ENCODE results near the gene C17orf67. TPM values are rescaled to one million over a fixed set of nuclear protein-coding genes. Genes with fewer than 3 reads are reported as not detected.
A peak's percentile ranks its signal among the peaks of the same experiment; 100 is the strongest.

C17orf67 gene
- total and polyA plus RNA-seq, 9 donors = 1.5 to 6.0 (median 3.2) TPM

DNA sequence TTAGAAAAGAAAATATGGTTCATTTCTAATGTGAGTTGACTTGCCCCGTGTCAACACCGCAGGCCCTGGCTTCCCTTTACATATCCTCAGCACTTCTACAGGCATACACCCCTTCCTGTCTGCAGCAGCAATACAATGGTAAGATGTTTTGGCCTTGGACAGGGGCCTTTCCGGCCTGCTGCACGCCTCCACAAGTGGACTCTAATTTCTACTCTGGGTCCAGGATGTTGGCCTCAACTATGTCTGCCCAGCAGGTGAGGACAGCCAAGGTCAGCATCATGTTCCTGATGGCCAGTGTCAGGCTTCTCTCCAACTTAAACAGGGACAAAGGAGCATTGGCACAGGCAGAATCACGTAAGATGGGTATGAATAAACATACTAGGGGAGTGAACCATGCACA lies 11.0 kb downstream of the C17orf67 start:
- Histone ChIP-seq H3K4me1 (ENCODE audit: insufficient read depth) (no peaks in the 10 kb centered on the region), H3K36me3 (no peaks in the 10 kb centered on the region), H3K27ac (no peak overlapping the region), H3K27me3 (no peaks in the 10 kb centered on the region), H3K9me3 (no peaks in the 10 kb centered on the region), H3K4me3 (no peak overlapping the region)
- no peak for DNase-seq
- intact Hi-C loops (cut with DNase I) = loop anchor here in 1 of 4 donors (5.0 kb wide), 1 partner anchor 115 kb away; no protein-coding TSS in a partner anchor
- 54 to 58% (median 55%) methylated on average over 5 of the region's 5 CpGs for WGBS, 3 donors
- no peak for TF ChIP-seq POLR2A (IDR thresholded peaks at IDR 0.05)
- TF ChIP-seq EP300 (IDR thresholded peaks at IDR 0.05) = no peak
- TF ChIP-seq, protein P1, sequence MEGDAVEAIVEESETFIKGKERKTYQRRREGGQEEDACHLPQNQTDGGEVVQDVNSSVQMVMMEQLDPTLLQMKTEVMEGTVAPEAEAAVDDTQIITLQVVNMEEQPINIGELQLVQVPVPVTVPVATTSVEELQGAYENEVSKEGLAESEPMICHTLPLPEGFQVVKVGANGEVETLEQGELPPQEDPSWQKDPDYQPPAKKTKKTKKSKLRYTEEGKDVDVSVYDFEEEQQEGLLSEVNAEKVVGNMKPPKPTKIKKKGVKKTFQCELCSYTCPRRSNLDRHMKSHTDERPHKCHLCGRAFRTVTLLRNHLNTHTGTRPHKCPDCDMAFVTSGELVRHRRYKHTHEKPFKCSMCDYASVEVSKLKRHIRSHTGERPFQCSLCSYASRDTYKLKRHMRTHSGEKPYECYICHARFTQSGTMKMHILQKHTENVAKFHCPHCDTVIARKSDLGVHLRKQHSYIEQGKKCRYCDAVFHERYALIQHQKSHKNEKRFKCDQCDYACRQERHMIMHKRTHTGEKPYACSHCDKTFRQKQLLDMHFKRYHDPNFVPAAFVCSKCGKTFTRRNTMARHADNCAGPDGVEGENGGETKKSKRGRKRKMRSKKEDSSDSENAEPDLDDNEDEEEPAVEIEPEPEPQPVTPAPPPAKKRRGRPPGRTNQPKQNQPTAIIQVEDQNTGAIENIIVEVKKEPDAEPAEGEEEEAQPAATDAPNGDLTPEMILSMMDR (IDR thresholded peaks at IDR 0.05) = no peak

DNA sequence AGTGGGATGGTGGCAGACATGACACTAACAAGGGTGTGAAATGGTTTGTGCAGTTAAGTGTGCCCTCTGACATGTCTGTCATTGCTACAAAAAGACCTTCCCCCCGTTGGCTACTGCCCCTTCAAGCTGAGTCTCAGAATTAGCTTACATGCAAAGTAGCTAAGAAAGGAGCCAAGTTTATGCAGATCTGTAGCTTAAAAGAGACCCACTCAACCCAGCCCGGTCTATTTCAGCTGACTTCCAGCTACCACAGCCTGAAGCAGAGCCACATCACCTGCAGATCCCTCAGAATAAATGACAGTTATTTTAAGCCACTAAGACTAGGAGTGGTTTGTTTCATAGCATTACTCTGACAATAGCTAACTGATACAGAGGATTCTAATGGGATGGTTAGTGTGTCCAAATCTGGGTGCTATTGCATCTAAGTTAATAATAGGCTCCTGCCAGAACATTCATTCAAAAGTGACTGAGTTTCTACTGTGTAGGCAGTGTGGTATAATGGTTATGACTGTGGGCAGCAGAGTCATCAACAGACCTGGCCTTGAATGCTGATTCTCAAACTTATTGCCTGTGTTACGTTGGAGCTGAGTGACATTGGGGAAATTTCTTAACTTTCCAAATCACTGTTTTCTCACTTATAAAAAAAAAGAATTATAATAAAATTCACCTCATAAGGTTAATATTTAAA lies 11.7 kb downstream of the C17orf67 start:
- Histone ChIP-seq H3K36me3 (no peaks in the 10 kb centered on the region), H3K4me3 (no peak overlapping the region), H3K4me1 (ENCODE audit: insufficient read depth) (no peaks in the 10 kb centered on the region), H3K9me3 (no peaks in the 10 kb centered on the region), H3K27me3 (no peaks in the 10 kb centered on the region), H3K27ac (no peak overlapping the region)
- 80 to 89% (median 81%) methylated on average over 3 of the region's 3 CpGs for WGBS, 3 donors
- intact Hi-C loops (cut with DNase I) = loop anchor here in 1 of 4 donors (5.0 kb wide), 1 partner anchor 115 kb away; no protein-coding TSS in a partner anchor
- DNase-seq = no peak
- no peak for TF ChIP-seq POLR2A (IDR thresholded peaks at IDR 0.05)
- no peak for TF ChIP-seq EP300 (IDR thresholded peaks at IDR 0.05)
- TF ChIP-seq, protein P1 (IDR thresholded peaks at IDR 0.05) = no peak

- Histone ChIP-seq H3K4me3 (no peak overlapping the region), H3K4me1 (ENCODE audit: insufficient read depth) (no peaks in the 10 kb centered on the region), H3K36me3 (no peaks in the 10 kb centered on the region), H3K27me3 (no peaks in the 10 kb centered on the region), H3K9me3 (no peaks in the 10 kb centered on the region), H3K27ac (no peak overlapping the region)
- no peak for DNase-seq
- intact Hi-C loops (cut with DNase I) = loop anchor here in 1 of 4 donors (5.0 kb wide), 1 partner anchor 117 kb away; no protein-coding TSS in a partner anchor
- TF ChIP-seq POLR2A (IDR thresholded peaks at IDR 0.05) = no peak
- WGBS, 3 donors = 75 to 85% (median 79%) methylated on average over 10 of the region's 10 CpGs
Observed at GRCh38 chr17:56820207-56820606, 13.5 kb downstream of the C17orf67 start.

- no peak for TF ChIP-seq POLR2A (IDR thresholded peaks at IDR 0.05)
- TF ChIP-seq, protein P1 (IDR thresholded peaks at IDR 0.05) = peak; percentile 57 to 67 (median 63)
- no peak for TF ChIP-seq EP300 (IDR thresholded peaks at IDR 0.05)
- Histone ChIP-seq H3K9me3 (no peaks in the 10 kb centered on the region), H3K27ac (no peak overlapping the region), H3K36me3 (no peaks in the 10 kb centered on the region), H3K4me3 (no peak overlapping the region), H3K4me1 (ENCODE audit: insufficient read depth) (no peaks in the 10 kb centered on the region), H3K27me3 (no peaks in the 10 kb centered on the region)
- DNase-seq = peak; percentile 41 to 67 (median 50)
- WGBS, 3 donors = 15 to 22% (median 20%) methylated on average over 14 of the region's 14 CpGs
- intact Hi-C loops (cut with DNase I) = loop anchor here (5.0 to 10.0 kb wide), 3 partner anchors 115 to 123 kb away; no protein-coding TSS in a partner anchor
Observed at GRCh38 chr17:56819431-56820145, 14.1 kb downstream of the C17orf67 start.
